Measurements from ENCODE around the gene OR6C70. TPM values are rescaled to one million over a fixed set of nuclear protein-coding genes. Genes with fewer than 3 reads are reported as not detected.

OR6C70 gene
- total and polyA plus RNA-seq, 2 of the 4 experiments (the other 2 are of a cell fraction): not detected

DNA sequence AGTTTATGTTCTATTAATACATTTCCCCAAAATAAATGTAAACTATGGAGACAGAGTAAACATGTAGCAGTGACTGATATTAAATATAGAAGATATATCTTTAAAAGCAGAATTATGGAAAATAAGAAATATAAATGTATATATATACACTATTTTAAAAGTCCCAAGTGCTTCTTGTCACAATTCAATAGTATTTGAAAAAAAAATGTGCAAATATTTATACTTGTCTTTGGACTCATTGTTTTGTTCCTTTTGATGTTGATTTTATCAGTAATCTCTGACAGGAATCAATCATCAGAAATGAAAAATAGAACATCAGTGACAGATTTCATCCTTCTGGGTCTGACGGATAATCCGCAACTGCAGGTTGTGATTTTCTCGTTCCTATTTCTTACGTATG, 44.0 kb downstream of the OR6C70 start, which contains the start of gene OR6C76:
Gene OR6C76, plus strand, starts transcription at position 301 of the 400 bp plus-strand sequence. Its CDS starts 0 bp downstream, at position 301.
- ATAC-seq (ENCODE audit: low read depth) (no peak), DNase-seq (no peak)
- Histone ChIP-seq H2AK9ac (replicated peaks; ENCODE audit: low read depth, low read length, poor library complexity) (no peak within 1 kb of the TSS), H4K91ac (ENCODE audit: insufficient read depth, low read depth, low read length) (no peak within 1 kb of the TSS), H3K79me1 (ENCODE audit: low read depth in 1 of 2, low read length in 2 of 2) (no peaks in the 10 kb centered on the region), H3K9me3 (ENCODE audit: control insufficient read depth, insufficient read depth, low read length) (no peaks in the 10 kb centered on the region), H3K4ac (ENCODE audit: low read depth, low read length) (no peak within 1 kb of the TSS), H3K18ac (ENCODE audit: low read depth, low read length) (no peak within 1 kb of the TSS), H3K9me1 (ENCODE audit: insufficient read depth, low read length) (no peaks in the 10 kb centered on the region), H3K4me3 (ENCODE audit: insufficient read depth, low read depth, low read length) (no peak within 1 kb of the TSS), H4K8ac (ENCODE audit: low read depth in 2 of 2, low read length in 2 of 2) (no peak within 1 kb of the TSS), H4K20me1 (ENCODE audit: insufficient read depth, low read length) (no peaks in the 10 kb centered on the region), H3K14ac (replicated peaks; ENCODE audit: low read depth, low read length) (no peak within 1 kb of the TSS), H3K56ac (ENCODE audit: extremely low read depth, insufficient read depth, low read length) (no peak within 1 kb of the TSS), H3K23ac (ENCODE audit: low read depth, low read length) (no peak within 1 kb of the TSS), H2BK5ac (ENCODE audit: low read depth, low read length, poor library complexity, severe bottlenecking) (no peak within 1 kb of the TSS), H3K36me3 (ENCODE audit: control insufficient read depth, insufficient read depth, low read length) (no peaks in the 10 kb centered on the region), H2BK120ac (ENCODE audit: low read depth, low read length) (no peak within 1 kb of the TSS), H2AK5ac (ENCODE audit: low read depth, low read length) (no peak within 1 kb of the TSS), H3K4me1 (ENCODE audit: control insufficient read depth, insufficient read depth, low read length) (no peaks in the 10 kb centered on the region), H3K27ac (ENCODE audit: insufficient read depth, low read length) (no peak within 1 kb of the TSS), H3K4me2 (ENCODE audit: low read depth, low read length) (no peak within 1 kb of the TSS), H2AFZ (replicated peaks; ENCODE audit: low read length, poor library complexity) (no peak within 1 kb of the TSS), H4K5ac (ENCODE audit: low read depth, low read length) (no peak within 1 kb of the TSS), H3K9ac (ENCODE audit: low read depth, low read length) (no peak within 1 kb of the TSS), H2BK20ac (ENCODE audit: low read depth, low read length) (no peak within 1 kb of the TSS), H3K27me3 (ENCODE audit: control insufficient read depth, insufficient read depth, low read length) (no peaks in the 10 kb centered on the region), H2BK15ac (ENCODE audit: low read depth, low read length) (no peak within 1 kb of the TSS)
- intact Hi-C loops (cut with micrococcal nuclease): no loop called here
- POLR2A ChIA-PET (ENCODE audit: unreplicated experiment): no interaction called here
- BruUV-seq (replicated peaks): no TSS peak
- CTCF ChIA-PET: no interaction called here
- dilution Hi-C loops (cut with HindIII; ENCODE audit: low sequenced_read_pairs, unreplicated experiment): no loop called here
- WGBS, 2 experiments (ENCODE audit: extremely low coverage in 2 of 2, insufficient read length in 1 of 2): 83% methylated on average over 2 of the region's 4 CpGs; no CpG with 5 or more reads in 1 of the 2 experiments
- TF ChIP-seq, protein P1, sequence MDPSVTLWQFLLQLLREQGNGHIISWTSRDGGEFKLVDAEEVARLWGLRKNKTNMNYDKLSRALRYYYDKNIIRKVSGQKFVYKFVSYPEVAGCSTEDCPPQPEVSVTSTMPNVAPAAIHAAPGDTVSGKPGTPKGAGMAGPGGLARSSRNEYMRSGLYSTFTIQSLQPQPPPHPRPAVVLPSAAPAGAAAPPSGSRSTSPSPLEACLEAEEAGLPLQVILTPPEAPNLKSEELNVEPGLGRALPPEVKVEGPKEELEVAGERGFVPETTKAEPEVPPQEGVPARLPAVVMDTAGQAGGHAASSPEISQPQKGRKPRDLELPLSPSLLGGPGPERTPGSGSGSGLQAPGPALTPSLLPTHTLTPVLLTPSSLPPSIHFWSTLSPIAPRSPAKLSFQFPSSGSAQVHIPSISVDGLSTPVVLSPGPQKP (IDR thresholded peaks at IDR 0.05; ENCODE audit: borderline replicate concordance, low read depth, low read length): no peak
- TF ChIP-seq CHD1 (IDR thresholded peaks at IDR 0.05; ENCODE audit: low read depth, low read length) (no peak), SMC3 (IDR thresholded peaks at IDR 0.05; ENCODE audit: low read depth, low read length) (no peak)
- in situ Hi-C loops (cut with MboI; ENCODE audit: low sequenced_read_pairs): no loop called here
